BJ (cell line): Measurements from ENCODE around the gene BORCS5. TPM values are rescaled to one million over a fixed set of nuclear protein-coding genes. Genes with fewer than 3 reads are reported as not detected.

ENCODE experiments used
- CTCF ChIA-PET: fragments of 350-600 bp; formaldehyde crosslinking; extraction: SDS; loops from one replicate; lab custom pipeline; 2021; ENCODE audit warnings: antibody characterized with exemption, inconsistent platforms; lab: Yijun Ruan, JAX
- POLR2A ChIA-PET: fragments of 300-600 bp; sonication (Branson Sonifier 250); formaldehyde crosslinking; extraction: SDS; loops from one replicate; lab custom pipeline; 2021; ENCODE audit warnings: antibody characterized with exemption; lab: Charles Lee
- DNase-seq: peaks from one replicate; pipeline ENCODE4 v3.0.0-alpha.2; 2011; ENCODE audit warnings: low read depth
- H3K27me3 ChIP-seq: 2 replicates; pipeline ENCODE4 v1.6.0; 2011; ENCODE audit warnings: low read length; ENCODE audit not compliant: control insufficient read depth, insufficient read depth
- H3K36me3 ChIP-seq: 2 replicates; pipeline ENCODE4 v1.5.1; 2011; ENCODE audit warnings: low read length; ENCODE audit not compliant: control insufficient read depth, insufficient read depth
- H3K4me3 ChIP-seq: 2 replicates; pipeline ENCODE4 v1.5.1; 2011; ENCODE audit warnings: low read depth, mild to moderate bottlenecking, control low read depth, low read length
- polyA plus RNA-seq: library from polyadenylated mRNA; depleted of rRNA; stranded (reverse); fragments of >200 nt; gene quantifications from 2 replicates; pipeline ENCODE4 v1.2.3, GENCODE V29; 2011
- TF ChIP-seq, protein P1 (sequence below): IDR thresholded peaks from 2 replicates; pipeline ENCODE4 v1.5.1; 2011; ENCODE audit warnings: low read depth, mild to moderate bottlenecking, control low read depth, inconsistent platforms, low read length, moderate library complexity; ENCODE audit not compliant: insufficient read depth

The BORCS5 gene
- polyA plus RNA-seq, 1 experiment: 11.9 TPM

DNA sequence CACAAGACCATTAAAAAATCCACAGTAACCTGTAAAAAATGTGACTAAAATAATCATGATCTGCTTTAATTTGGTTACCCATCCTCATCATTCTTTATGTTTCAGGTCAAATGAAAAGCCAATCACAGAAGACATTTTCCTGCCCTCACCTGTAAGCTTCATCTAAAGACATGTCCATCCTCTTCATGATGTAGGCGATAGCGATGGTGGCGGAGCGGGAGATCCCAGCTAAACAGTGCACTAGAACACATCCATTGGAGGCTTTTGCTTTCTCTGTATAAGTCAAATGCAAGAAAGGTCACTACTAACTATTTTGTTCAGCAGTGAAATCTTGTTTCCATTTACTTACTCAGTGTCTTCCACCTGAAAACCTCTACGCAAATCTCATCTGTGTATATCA is 123.2 kb downstream of the BORCS5 start:
- TF ChIP-seq, protein P1, sequence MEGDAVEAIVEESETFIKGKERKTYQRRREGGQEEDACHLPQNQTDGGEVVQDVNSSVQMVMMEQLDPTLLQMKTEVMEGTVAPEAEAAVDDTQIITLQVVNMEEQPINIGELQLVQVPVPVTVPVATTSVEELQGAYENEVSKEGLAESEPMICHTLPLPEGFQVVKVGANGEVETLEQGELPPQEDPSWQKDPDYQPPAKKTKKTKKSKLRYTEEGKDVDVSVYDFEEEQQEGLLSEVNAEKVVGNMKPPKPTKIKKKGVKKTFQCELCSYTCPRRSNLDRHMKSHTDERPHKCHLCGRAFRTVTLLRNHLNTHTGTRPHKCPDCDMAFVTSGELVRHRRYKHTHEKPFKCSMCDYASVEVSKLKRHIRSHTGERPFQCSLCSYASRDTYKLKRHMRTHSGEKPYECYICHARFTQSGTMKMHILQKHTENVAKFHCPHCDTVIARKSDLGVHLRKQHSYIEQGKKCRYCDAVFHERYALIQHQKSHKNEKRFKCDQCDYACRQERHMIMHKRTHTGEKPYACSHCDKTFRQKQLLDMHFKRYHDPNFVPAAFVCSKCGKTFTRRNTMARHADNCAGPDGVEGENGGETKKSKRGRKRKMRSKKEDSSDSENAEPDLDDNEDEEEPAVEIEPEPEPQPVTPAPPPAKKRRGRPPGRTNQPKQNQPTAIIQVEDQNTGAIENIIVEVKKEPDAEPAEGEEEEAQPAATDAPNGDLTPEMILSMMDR: no peak
- no peaks in the 10 kb centered on the region for H3K27me3 ChIP-seq
- POLR2A ChIA-PET: no interaction called here
- DNase-seq: no peak
- CTCF ChIA-PET: no interaction called here
- no peak overlapping the region for H3K4me3 ChIP-seq
- peaks cover 12% of the 10 kb centered on the region for H3K36me3 ChIP-seq

DNA sequence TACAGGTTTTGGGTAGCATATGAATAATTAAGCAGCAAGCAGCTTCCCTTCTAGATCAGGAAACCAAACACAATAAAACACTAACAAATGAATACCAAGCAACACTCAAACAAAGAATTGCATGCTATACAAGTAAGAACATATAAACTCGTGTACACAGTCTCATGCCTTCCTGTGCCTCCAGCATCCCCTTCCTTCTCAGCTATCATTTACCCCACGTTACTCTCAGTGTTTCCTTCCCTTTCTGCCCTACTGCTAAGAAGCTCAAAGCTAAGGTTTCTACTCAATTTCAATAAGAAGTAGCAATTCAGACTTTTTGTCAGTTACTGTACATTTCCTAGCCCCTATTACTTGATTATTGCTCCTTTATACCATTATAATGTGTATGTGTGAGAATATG is 124.8 kb downstream of the BORCS5 start:
- Histone ChIP-seq H3K27me3 (no peaks in the 10 kb centered on the region), H3K4me3 (no peak overlapping the region), H3K36me3 (peaks cover 10% of the 10 kb centered on the region)
- CTCF ChIA-PET: no interaction called here
- no peak for DNase-seq
- POLR2A ChIA-PET: no interaction called here
- TF ChIP-seq, protein P1: no peak

DNA sequence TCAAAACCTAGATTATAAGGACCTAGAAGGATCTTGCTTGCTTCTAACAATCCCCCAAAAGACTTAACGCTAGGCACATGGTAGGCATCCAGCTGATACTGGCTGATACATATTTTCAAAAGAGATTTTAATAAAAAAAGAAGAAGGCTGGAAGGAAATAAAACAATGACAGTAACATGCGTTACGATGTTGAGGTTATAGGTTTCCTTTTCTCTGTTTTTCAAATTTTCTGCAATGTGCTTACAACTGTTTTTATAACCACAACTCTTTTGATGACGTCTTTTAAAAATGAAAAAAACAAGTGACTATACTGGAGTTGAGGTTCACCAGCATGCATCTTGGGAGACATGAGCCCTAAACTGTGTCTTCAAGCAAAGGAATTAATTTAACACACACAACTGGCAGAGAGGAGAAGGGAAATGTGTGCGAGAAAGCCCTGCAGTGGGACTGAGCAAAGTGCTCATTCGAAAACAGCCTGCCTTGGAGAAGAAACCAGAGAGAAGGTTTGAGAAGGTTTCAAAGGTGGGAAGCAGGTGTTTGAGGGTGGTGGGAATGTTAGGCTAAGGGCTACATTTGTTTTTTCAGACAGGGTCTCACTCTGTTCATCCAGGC is 125.4 kb downstream of the BORCS5 start:
- Histone ChIP-seq H3K4me3 (no peak overlapping the region), H3K27me3 (no peaks in the 10 kb centered on the region), H3K36me3 (peaks cover 5% of the 10 kb centered on the region)
- TF ChIP-seq, protein P1: no peak
- ChIA-PET CTCF (no interaction called here), POLR2A (no interaction called here)
- DNase-seq: no peak

DNA sequence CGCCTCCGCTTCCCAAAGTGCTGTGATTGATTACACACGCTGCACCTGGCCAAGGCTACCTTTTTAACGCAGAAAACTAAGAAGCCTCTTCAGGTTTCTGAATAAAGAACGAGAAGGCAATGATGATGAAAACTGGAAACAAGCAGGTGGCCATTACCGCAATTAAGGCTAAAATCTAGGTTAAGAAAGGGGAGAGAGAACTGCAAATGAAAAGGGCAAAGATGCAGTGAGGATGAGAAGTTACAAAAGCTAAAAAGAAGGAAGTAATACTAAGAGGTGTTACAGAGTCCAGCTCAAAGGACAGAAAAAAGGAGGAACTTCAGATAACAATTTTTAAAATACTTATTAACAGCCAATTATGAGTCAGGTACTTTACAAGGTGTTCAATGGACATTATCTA is 126.1 kb downstream of the BORCS5 start:
- Histone ChIP-seq H3K4me3 (no peak overlapping the region), H3K27me3 (no peaks in the 10 kb centered on the region), H3K36me3 (peaks cover 2% of the 10 kb centered on the region)
- TF ChIP-seq, protein P1: no peak
- DNase-seq: no peak
- POLR2A ChIA-PET: no interaction called here
- CTCF ChIA-PET: no interaction called here

DNA sequence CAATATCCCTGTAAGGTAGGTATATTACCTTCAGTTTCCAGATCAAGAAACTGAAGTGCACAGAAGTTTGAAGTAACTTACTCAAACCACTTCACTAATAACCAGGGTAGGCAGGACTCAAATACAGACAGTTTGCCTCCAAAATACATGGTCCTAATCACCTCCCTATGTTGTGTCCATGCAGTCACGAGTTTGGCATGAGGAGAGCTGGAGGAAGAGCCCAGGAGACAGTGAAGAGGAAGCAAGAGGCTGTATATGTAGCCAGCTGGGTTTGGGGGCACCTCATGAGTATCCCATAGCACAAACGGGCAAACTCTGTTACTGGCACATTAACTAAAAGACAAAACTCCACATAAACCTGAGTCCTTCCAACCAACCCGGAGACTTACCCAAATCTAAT is 126.6 kb downstream of the BORCS5 start:
- TF ChIP-seq, protein P1: no peak
- no peaks in the 10 kb centered on the region for H3K27me3 ChIP-seq
- H3K4me3 ChIP-seq: no peak overlapping the region
- ChIA-PET CTCF (no interaction called here), POLR2A (no interaction called here)
- DNase-seq: no peak
- peaks cover 2% of the 10 kb centered on the region for H3K36me3 ChIP-seq
